OCI-LY1 (cell line): ENCODE measurements around the gene BABAM2.

Source experiments
- H2AFZ ChIP-seq: fragments of 200-600 bp; sonication (generic), shearing (Covaris generic); 2 replicates; pipeline ENCODE4 v1.6.0; 2014; ENCODE audit warnings: antibody characterized with exemption, mild to moderate bottlenecking, low read length
- H3F3A ChIP-seq: fragments of 200-600 bp; sonication (generic), shearing (Covaris generic); 2 replicates; pipeline ENCODE4 v1.6.0; 2014; ENCODE audit warnings: mild to moderate bottlenecking, antibody characterized with exemption, low read length, moderate library complexity; ENCODE audit not compliant: insufficient read depth
- H3K27ac ChIP-seq: fragments of 200-600 bp; sonication (generic); 2 replicates; pipeline ENCODE4 v1.5.1; 2014; ENCODE audit warnings: low read length, mixed run types, mild to moderate bottlenecking, low read depth; ENCODE audit not compliant: poor library complexity, severe bottlenecking
- H3K27me3 ChIP-seq: fragments of 200-600 bp; sonication (generic); 2 replicates; pipeline ENCODE4 v1.6.0; 2014; ENCODE audit warnings: antibody characterized with exemption, mild to moderate bottlenecking, low read length, moderate library complexity; ENCODE audit not compliant: insufficient read depth
- H3K36me3 ChIP-seq: fragments of 200-600 bp; sonication (generic); 2 replicates; pipeline ENCODE4 v1.6.1; 2014; ENCODE audit warnings: mild to moderate bottlenecking, antibody characterized with exemption, low read length, moderate library complexity, mixed read lengths; ENCODE audit not compliant: insufficient read depth
- H3K4me1 ChIP-seq: fragments of 200-600 bp; sonication (generic); 2 replicates; pipeline ENCODE4 v1.5.1; 2014; ENCODE audit warnings: mild to moderate bottlenecking, low read length, moderate library complexity; ENCODE audit not compliant: insufficient read depth, severe bottlenecking
- H3K4me2 ChIP-seq: fragments of 200-600 bp; sonication (generic), shearing (Covaris generic); 2 replicates; pipeline ENCODE4 v1.6.1; 2014; ENCODE audit warnings: low read length
- H3K4me3 ChIP-seq: fragments of 200-600 bp; sonication (generic); 2 replicates; pipeline ENCODE4 v1.5.1; 2014; ENCODE audit warnings: low read length, low read depth, mild to moderate bottlenecking, mixed read lengths; ENCODE audit not compliant: poor library complexity, severe bottlenecking
- H3K79me2 ChIP-seq: fragments of 200-600 bp; shearing (Covaris generic); 2 replicates; pipeline ENCODE4 v1.6.1; 2016; ENCODE audit warnings: mixed run types, low read length, mixed read lengths; ENCODE audit not compliant: insufficient read depth
- H3K9ac ChIP-seq: fragments of 200-600 bp; sonication (generic), shearing (Covaris generic); 2 replicates; pipeline ENCODE4 v1.6.1; 2014; ENCODE audit warnings: mild to moderate bottlenecking, low read length, mixed read lengths
- H3K9me2 ChIP-seq: fragments of 200-600 bp; sonication (generic), shearing (Covaris generic); 2 replicates; pipeline ENCODE4 v1.6.1; 2014; ENCODE audit warnings: low read depth, mild to moderate bottlenecking, low read length, mixed read lengths
- H3K9me3 ChIP-seq: fragments of 200-600 bp; shearing (Covaris generic); 2 replicates; pipeline ENCODE4 v1.6.1; 2014; ENCODE audit warnings: low read length, mixed read lengths
- H4K20me1 ChIP-seq: fragments of 200-600 bp; sonication (generic), shearing (Covaris generic); 2 replicates; pipeline ENCODE4 v1.6.0; 2016; ENCODE audit warnings: mild to moderate bottlenecking, low read length; ENCODE audit not compliant: insufficient read depth
- CTCF ChIP-seq: fragments of 200-600 bp; sonication (generic), shearing (Covaris generic); IDR thresholded peaks from 2 replicates; pipeline ENCODE4 v1.5.1; 2017; ENCODE audit warnings: mild to moderate bottlenecking, antibody characterized with exemption, low read length, moderate library complexity, mixed read lengths
- EZH2 ChIP-seq: fragments of 200-600 bp; sonication (generic), shearing (Covaris generic); IDR thresholded peaks from 2 replicates; pipeline ENCODE4 v1.8.0; 2017; ENCODE audit warnings: borderline replicate concordance, mixed run types, mild to moderate bottlenecking, antibody characterized with exemption, low read length, moderate library complexity, mixed read lengths

The BABAM2 gene

GRCh38 chr2:28377984-28378678 is 487.6 kb downstream of the BABAM2 start:
- Histone ChIP-seq H3K36me3 (no peaks in the 10 kb centered on the region), H3K9ac (no peak overlapping the region), H3K27ac (no peak overlapping the region), H3K4me3 (no peak overlapping the region), H3K9me3 (no peaks in the 10 kb centered on the region), H3F3A (no peaks in the 10 kb centered on the region), H3K4me2 (no peak overlapping the region), H3K27me3 (no peaks in the 10 kb centered on the region), H3K79me2 (no peaks in the 10 kb centered on the region), H3K4me1 (no peaks in the 10 kb centered on the region), H4K20me1 (peaks cover 2% of the 10 kb centered on the region; the same call in 1 of the 2 replicates), H2AFZ (no peak overlapping the region), H3K9me2 (no peaks in the 10 kb centered on the region)
- TF ChIP-seq EZH2 (no peak), CTCF (no peak)

GRCh38 chr2:28378679-28379584 is 488.4 kb downstream of the BABAM2 start:
- Histone ChIP-seq H3K27ac (no peak overlapping the region), H2AFZ (no peak overlapping the region), H3F3A (no peaks in the 10 kb centered on the region), H3K9me2 (no peaks in the 10 kb centered on the region), H3K79me2 (no peaks in the 10 kb centered on the region), H3K4me1 (no peaks in the 10 kb centered on the region), H3K27me3 (no peaks in the 10 kb centered on the region), H3K9me3 (no peaks in the 10 kb centered on the region), H4K20me1 (no peaks in the 10 kb centered on the region), H3K36me3 (no peaks in the 10 kb centered on the region), H3K4me3 (no peak overlapping the region), H3K4me2 (no peak overlapping the region), H3K9ac (no peak overlapping the region)
- TF ChIP-seq CTCF (no peak), EZH2 (no peak)

- Histone ChIP-seq H4K20me1 (no peaks in the 10 kb centered on the region), H3K36me3 (no peaks in the 10 kb centered on the region), H3K4me1 (no peaks in the 10 kb centered on the region), H3K9ac (no peak overlapping the region), H3K9me3 (no peaks in the 10 kb centered on the region), H2AFZ (no peak overlapping the region), H3F3A (no peaks in the 10 kb centered on the region), H3K27ac (no peak overlapping the region), H3K9me2 (no peaks in the 10 kb centered on the region), H3K4me2 (no peak overlapping the region), H3K79me2 (no peaks in the 10 kb centered on the region), H3K4me3 (no peak overlapping the region), H3K27me3 (no peaks in the 10 kb centered on the region)
- TF ChIP-seq CTCF (no peak), EZH2 (no peak)
These were observed 489.7 kb downstream of the BABAM2 start for GRCh38 chr2:28380219-28380618.
